Hematopoietic multipotent progenitor cell treated with erythropoietin and hydrocortisone succinate and interleukin-3 and kit ligand, for 6 days (in vitro differentiated cells): ENCODE data around the gene PDZRN4.
A peak's percentile ranks its signal among the peaks of the same experiment; 100 is the strongest.
"Not testable (repeated sequence)": the region's sequence is repeated elsewhere in the genome, so short reads cannot be mapped to it uniquely, and the experiment has no call there.

Experiments
- DNase-seq: peaks from one replicate; pipeline ENCODE4 v3.0.0-alpha.2; 2015

PDZRN4 gene

DNA sequence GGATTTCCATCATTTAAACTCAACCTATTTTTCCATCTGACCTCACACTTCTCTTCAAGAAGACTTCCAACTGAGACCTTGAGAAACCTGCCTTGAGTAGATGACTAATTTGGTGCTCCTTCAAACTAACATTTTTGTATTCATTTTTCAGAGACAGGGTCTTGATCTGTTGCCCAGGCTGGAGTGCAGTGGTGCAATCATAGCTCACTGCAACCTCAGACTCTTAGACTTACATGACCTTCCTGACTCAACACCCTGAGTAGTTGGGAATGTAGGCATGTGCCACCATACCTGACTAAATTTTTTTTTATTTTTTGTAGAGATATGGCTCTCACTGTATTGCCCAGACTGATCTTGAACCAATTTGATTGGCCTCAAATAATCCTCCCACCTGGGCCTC lies 389.9 kb downstream of the PDZRN4 start:
- no peak for DNase-seq

DNA sequence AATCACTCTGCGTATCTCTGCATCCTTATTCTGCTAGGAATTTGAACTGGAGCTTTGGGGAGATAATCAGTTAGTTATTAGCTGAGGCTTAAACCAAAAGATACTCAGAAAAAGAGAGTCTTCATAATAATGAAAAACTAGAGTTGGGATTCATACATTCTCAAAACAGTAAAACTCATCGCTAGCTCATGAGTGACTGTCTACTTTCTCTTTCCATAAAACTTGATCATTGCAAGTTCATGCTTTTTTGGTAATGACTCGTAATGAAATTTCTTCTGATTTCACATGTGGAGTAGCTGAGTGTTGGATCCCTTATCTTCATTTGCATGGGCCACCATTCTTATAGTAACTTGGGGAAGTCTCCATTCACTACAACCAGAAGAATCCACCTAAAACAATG lies 397.7 kb downstream of the PDZRN4 start:
- DNase-seq = no peak

DNA sequence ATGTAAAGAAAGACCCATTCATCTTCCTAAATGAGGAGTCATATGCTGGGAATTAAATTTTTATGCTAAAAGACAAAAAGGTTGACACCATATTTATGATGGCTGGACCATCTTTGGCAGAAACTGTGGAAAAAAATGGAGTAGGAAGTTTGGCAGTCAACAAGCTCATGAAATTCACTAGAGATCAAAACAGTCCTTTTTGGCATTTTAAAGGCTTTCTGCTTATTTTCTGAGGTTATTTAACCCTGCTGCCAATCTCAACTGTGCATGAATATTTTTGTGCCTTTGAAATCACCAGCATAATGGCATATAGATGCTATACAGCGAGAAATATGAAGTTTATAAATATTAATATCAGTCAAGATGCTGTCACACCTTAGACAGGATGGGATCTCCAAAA lies 399.5 kb downstream of the PDZRN4 start:
- DNase-seq = no peak

DNA sequence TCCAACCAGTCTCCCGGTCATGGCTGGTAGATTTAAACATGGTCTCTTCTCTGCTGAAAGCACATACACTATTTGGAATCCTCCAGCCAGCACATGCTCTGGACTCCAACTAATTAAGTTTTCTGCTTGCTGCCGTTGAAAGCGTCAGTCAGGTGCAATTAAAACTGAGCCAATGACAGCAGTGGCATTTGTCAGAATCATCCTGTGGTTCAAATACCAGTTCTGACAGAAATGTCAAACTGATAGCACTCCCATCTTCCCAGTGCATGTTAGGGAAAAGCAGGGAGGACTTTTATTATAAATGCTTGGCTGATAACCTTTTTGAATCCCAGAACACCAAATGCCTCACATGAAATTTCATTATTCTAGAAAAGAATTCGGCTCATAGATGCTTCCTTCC lies 401.8 kb downstream of the PDZRN4 start:
- DNase-seq = no peak

DNA sequence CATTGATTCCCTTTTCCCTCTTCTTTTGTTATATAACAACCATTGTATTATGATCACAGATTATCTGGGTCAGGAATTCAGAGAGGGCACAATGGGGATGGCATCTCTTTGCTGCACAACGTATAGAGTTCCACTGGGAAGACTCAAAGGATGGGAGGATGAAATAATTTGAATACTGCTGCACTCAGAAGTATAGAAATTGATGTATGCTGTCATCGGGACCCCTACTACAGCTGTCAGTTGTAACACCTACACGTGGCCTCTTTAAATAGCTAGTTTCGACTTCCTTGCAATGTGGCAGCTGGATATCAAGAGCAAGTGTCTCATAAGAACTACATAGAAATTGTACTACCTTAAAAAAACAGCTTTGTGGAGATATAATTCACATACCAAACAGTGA lies 408.1 kb downstream of the PDZRN4 start:
- no peak for DNase-seq

DNA sequence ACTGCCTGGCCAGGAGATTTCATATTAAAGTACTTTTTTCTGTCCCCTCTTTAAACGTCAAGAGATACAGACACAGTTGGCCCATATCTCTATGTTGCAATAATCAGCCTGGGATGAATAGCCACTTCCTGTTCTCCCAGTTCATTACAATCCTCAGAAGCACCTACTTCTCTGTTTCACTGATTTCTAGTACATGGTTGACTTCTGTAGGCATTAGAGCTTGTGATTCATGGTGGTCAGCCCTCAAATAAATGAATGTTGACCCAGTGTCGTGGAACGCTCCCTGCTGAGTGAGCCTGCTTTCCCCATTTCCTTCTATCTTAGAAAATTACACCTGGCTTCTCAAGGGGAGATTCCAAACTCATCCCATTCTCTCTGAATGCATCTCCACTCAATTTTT lies 416.7 kb downstream of the PDZRN4 start:
- peak; percentile 30 for DNase-seq

DNA sequence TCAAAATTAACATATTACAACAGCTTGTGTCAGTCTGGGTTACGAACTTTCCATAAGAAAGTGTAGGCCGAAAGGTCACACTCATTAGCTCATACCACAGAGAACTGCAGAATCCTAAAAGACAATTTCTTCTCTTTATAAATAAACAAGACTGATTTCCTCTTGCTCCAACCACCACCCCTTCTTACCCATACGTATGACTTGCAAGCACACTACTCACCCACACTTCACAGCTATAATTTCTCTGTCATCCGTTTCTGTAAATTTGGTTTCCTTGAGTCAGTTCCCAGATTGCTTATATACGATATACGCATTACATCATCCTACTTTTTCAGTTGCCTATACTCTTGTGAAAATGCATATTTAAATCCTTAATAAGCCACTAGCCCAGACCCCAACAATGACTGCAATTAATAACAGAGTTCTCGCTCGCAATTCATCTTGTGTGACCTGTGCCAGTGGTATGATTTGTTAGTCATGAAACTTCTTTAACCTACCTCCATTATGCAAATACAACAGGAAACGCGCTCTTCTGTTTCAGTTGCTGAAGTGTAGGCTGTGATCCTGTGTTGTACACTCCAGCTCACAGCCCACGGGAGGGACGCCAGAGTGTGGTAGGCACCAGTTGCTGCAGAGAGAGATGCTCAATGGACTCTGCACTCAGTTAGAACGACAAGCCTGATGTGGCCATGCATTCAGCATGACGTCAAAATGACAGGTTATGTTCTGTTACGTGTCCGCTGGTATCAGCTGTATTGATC lies 417.6 kb downstream of the PDZRN4 start:
- no peak for DNase-seq

DNA sequence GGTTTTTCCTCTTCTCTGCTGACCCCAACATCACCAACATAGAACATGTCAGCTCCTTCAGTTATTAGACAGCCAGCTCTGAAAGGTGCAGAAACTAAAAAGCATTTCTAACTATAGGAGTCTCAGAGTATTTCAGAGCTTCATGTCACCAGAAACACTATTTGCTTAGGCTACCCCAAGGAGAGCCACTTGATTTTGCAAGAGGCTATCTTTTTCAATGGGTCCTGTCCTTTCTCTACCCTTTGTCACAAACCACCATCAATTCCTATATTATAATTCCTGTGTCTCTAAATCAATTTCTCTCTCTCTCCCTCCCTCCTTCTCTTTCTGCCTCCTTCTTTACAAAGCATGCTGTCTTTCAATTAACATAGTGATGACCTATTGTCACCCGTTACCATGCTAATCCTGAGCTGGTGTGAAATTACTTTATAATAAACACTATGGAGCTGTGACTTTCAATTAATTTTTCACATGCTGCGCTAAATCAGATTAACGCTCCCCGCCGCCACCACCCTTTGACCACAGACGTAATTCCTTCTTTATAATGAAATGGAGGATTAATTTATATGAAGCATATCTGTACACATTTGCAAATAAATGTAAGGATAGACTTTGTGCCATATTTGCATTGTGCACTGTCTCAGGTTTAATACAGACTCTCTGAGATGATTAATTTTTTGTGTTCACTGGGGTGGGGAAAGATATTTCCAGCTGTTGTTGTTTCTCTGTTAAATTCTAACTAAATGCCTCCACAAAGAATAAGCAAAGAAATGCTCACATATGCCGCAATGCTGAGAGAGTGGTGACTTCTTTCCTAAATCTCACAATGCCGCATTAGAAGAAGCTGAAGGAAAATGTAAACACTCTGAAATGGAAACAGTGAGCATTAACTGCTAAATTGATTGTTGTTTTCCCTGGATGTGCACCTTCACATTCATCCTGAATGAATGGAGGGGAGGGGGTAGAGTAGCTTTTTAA lies 418.6 kb downstream of the PDZRN4 start:
- DNase-seq = no peak

DNA sequence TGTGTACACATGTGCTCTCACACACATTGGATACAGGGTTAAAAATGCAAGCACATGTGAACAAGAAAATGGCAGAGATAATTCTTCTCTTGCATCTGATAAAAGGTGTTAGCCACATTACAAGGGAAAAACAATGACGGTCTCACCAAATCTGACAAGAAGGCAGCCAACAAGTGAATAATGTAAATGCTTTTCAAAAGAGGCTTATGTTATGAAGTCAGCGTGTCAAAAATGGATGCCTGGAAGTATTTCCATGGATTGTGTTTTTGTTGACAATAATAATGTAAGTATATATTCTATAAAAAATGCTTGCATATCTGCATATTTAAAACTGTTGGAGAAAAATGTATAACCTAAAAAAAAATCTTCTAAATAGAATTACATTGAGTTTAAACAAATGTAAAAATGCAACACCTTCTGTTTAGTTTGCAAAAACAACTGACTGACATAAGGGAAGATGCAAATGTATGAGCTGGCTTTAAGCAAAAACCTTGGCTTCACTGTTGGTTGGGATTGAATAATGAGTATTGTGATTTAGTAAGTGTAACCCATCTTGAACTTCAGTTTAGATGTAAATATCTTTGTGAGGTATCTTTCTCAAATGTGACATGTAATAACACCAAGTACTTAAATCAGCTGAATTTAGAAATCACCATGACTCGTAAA lies 424.9 kb downstream of the PDZRN4 start:
- no peak for DNase-seq

DNA sequence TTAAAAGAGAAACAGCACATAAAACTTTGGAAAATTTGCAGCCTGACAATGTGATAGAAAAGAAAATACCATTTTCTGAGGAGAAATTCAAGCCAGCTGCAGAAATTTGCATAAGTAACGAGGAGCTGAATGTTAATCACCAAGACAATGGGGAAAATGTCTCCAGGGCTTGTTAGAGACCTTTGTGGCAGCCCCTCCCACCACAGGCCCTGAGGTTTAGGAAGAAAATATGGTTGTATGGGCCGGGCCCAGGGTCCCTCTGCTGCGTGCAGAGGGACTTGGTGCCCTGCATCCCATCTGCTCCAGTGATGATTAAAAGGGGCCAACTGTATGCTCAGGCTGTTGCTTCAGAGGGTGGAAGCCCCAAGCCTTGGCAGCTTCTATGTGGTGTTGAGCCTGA lies 427.1 kb downstream of the PDZRN4 start:
- not testable (repeated sequence) for DNase-seq

DNA sequence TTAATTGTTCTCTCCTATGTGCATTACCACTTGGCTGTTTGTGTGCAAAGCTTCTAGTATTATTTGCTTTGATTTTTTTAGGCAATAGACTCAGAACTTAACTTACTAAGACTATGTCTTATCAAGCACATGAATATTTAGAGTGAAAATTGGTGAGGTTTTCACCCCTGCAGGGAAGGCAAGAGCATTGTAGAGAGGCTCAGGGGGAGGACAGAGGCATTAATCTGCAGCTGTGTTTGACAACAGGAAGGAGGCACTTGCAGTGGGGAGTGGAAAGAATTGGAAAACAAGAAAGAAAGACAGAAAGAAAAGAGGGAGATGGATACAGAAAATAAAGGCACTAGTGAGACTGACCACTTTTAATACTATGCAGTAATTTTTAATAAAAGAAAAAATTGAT lies 431.6 kb downstream of the PDZRN4 start:
- no peak for DNase-seq

DNA sequence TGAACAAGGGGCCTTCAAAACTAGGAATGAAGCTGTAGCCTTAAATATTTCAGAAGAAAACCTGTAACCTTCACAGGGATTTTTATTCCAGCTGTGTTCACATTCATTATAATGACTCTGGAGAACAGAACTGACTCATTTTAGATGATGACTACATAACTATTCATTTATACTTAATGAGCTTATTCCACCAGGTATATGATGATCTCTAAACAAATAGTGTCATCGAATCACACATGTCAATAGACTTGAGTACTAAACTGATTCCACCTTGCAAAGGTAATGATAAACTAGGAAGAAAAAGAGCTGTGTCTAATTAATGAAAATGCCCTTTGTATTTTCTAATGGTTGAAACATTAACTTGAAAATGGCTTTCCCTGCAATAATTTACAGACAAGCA lies 433.2 kb downstream of the PDZRN4 start:
- no peak for DNase-seq
